Measurements from ENCODE around the gene ST7.
A peak's percentile ranks its signal among the peaks of the same experiment; 100 is the strongest.
"Not testable (repeated sequence)": the region's sequence is repeated elsewhere in the genome, so short reads cannot be mapped to it uniquely, and the experiment has no call there.

ST7 gene

DNA sequence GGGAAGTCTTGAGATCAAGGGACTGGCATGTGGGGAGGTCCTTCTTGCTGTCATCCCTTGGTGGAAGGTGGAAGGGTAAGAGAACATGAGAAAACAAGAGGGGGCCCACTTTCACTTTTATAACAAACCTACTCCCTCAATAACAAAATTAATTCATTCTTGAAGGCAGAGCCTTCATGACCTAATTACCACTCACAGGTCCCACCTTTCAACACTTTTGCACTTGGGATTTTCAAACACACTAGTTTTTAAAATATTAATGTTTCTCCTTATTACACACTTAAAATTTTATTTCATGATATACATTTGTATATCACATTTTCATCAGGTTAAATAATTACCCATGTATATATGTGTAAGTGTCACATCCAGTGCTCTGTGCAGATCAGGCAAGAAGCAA is 2.0 kb downstream of the ST7 start:
- H3K4me3 ChIP-seq (ENCODE audit: control insufficient read depth, low read depth, low read length): no peak overlapping the region
- no peak for TF ChIP-seq CTCF (conservative IDR thresholded peaks at IDR 0.05; ENCODE audit: control insufficient read depth, insufficient read depth, low read depth, low read length)
- no peak for DNase-seq (ENCODE audit: low read depth)

- H3K4me3 ChIP-seq (ENCODE audit: control insufficient read depth, low read depth, low read length): no peak overlapping the region
- TF ChIP-seq CTCF (conservative IDR thresholded peaks at IDR 0.05; ENCODE audit: control insufficient read depth, insufficient read depth, low read depth, low read length): no peak
- DNase-seq (ENCODE audit: low read depth): peak; percentile 58
Measured at GRCh38 chr7:116955801-116956476, 2.6 kb downstream of the ST7 start.

DNA sequence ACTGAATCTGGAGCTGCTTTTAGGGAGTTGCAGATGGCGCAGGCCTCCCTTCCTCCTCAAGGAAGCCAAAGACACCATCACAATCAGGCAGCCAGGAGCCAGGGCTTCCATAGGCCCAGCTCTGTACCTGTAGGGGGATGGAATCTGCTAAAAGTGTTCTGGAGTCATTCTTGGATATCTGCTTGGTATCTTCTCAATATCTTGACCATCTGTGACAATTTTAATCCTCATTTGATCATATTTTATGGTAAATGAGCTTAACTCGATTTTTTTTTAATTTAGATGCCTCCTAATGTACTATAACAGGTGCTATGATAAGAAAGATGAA is 3.1 kb downstream of the ST7 start:
- no peak for TF ChIP-seq CTCF (conservative IDR thresholded peaks at IDR 0.05; ENCODE audit: control insufficient read depth, insufficient read depth, low read depth, low read length)
- no peak overlapping the region for H3K4me3 ChIP-seq (ENCODE audit: control insufficient read depth, low read depth, low read length)

DNA sequence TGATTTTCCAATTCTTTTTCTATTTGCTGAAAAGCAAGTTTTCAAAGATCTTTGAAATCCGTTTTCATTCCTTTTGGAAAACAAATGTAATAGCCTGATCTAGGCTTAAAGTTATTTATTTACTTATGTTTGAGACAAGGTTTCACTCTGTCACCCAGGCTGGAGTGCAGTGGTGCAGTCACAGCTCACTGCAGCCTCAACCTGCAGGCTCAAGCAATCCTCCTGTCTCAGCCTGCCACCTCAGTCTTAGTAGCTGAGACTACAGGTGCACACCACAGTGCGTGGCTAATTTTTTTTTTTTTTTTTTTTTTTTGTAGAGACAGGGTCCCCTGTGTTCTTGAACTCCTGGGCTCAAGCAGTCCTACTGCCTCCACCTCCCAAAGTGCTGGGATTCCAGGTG is 4.6 kb downstream of the ST7 start:
- no peak for DNase-seq (ENCODE audit: low read depth)
- H3K4me3 ChIP-seq (ENCODE audit: control insufficient read depth, low read depth, low read length): no peak overlapping the region
- no peak for TF ChIP-seq CTCF (conservative IDR thresholded peaks at IDR 0.05; ENCODE audit: control insufficient read depth, insufficient read depth, low read depth, low read length)

More for the DNA sequence above, 3.1 kb downstream of the ST7 start:
- DNase-seq (ENCODE audit: low read depth): no peak

GRCh38 chr7:116961966-116962673 is 8.8 kb downstream of the ST7 start:
- not testable (repeated sequence) for DNase-seq (ENCODE audit: low read depth); H3K4me3 ChIP-seq (ENCODE audit: control insufficient read depth, low read depth, low read length)

DNA sequence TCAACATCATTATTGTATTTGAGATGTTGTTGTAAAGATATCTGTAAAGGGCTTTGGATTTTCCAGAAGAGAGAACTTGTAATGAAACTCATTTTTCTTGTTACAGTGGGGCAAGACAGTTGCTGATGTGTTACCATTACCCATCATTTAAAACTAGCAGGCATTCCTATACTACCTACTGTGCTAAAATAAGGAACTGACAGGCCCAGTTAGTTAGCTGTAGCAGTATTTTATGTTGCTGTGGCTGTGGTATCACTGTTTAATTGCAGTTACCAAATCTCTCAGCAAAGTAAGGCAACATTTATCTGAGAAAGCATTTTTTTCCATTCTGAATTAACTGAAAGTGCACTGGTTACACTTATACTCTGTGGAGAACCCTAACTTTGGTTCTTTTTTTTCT is 9.9 kb downstream of the ST7 start:
- DNase-seq (ENCODE audit: low read depth): no peak
- no peak for TF ChIP-seq CTCF (conservative IDR thresholded peaks at IDR 0.05; ENCODE audit: control insufficient read depth, insufficient read depth, low read depth, low read length)
- no peak overlapping the region for H3K4me3 ChIP-seq (ENCODE audit: control insufficient read depth, low read depth, low read length)

GRCh38 chr7:116966601-116967000 is 13.3 kb downstream of the ST7 start:
- DNase-seq (ENCODE audit: low read depth): no peak
- no peak overlapping the region for H3K4me3 ChIP-seq (ENCODE audit: control insufficient read depth, low read depth, low read length)
- no peak for TF ChIP-seq CTCF (conservative IDR thresholded peaks at IDR 0.05; ENCODE audit: control insufficient read depth, insufficient read depth, low read depth, low read length)
